ENCODE measurements around the gene TMCO4. TPM values are rescaled to one million over a fixed set of nuclear protein-coding genes. Genes with fewer than 3 reads are reported as not detected.
"Not testable (repeated sequence)": the region's sequence is repeated elsewhere in the genome, so short reads cannot be mapped to it uniquely, and the experiment has no call there.

TMCO4 gene
- total and polyA plus RNA-seq, 5 experiments from 2014 or later = 7.7 to 17.5 (median 15.3) TPM

GRCh38 chr1:19790061-19790975, 9.4 kb downstream of the TMCO4 start:
- Mint-ChIP-seq H3K4me1 (peaks cover 19 to 27% (median 23%) of the 10 kb centered on the region in 4 donors), H3K36me3 (peaks cover 16 to 71% (median 37%) of the 10 kb centered on the region in 3 donors)
- ATAC-seq, POLR2A ChIA-PET, DNase-seq, H3K27ac Mint-ChIP-seq, H3K4me3 Mint-ChIP-seq, H3K9me3 Mint-ChIP-seq, H3K27me3 Mint-ChIP-seq: not testable (repeated sequence)

GRCh38 chr1:19786988-19787423, 12.7 kb downstream of the TMCO4 start:
- Mint-ChIP-seq H3K4me1 (peaks cover 11 to 14% (median 12%) of the 10 kb centered on the region in 4 donors), H3K27ac (peak overlapping the region in 1 of 10 donors; percentile 41), H3K4me3 (no peak overlapping the region), H3K9me3 (no peaks in the 10 kb centered on the region), H3K27me3 (no peaks in the 10 kb centered on the region), H3K36me3 (peaks cover 11 to 73% (median 26%) of the 10 kb centered on the region in 3 donors)
- DNase-seq (no peak), ATAC-seq (no peak)
- POLR2A ChIA-PET = no interaction called here

DNA sequence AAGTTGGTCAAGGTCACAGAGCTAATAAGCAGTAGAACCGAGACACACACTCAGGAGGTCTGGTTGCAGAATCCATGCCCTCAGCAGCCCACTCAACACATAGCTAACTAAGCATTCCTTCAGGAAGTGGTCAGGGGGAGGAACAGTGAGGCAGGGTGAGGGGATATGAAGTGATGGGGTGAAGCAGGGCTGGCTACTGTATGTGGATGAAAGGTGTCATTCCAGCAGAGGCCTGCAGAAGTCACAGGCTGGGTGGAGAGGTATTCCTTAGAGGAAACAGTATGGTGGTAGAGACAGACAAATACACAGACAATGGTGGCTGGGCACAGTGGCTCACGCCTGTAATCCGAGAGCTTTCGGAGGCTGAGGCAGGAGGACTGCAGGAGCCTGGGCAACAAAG, 14.1 kb downstream of the TMCO4 start:
- H3K27ac Mint-ChIP-seq = peak overlapping the region in 3 of 10 donors; percentile 36 to 84 (median 63)
- ATAC-seq (no peak), DNase-seq (no peak)
- no peaks in the 10 kb centered on the region for H3K27me3 Mint-ChIP-seq
- H3K4me3 Mint-ChIP-seq = no peak overlapping the region
- peaks cover 7 to 11% (median 7%) of the 10 kb centered on the region in 4 donors for H3K4me1 Mint-ChIP-seq
- H3K9me3 Mint-ChIP-seq = no peaks in the 10 kb centered on the region
- peaks cover 9 to 79% (median 16%) of the 10 kb centered on the region in 3 donors for H3K36me3 Mint-ChIP-seq
- POLR2A ChIA-PET = no interaction called here

DNA sequence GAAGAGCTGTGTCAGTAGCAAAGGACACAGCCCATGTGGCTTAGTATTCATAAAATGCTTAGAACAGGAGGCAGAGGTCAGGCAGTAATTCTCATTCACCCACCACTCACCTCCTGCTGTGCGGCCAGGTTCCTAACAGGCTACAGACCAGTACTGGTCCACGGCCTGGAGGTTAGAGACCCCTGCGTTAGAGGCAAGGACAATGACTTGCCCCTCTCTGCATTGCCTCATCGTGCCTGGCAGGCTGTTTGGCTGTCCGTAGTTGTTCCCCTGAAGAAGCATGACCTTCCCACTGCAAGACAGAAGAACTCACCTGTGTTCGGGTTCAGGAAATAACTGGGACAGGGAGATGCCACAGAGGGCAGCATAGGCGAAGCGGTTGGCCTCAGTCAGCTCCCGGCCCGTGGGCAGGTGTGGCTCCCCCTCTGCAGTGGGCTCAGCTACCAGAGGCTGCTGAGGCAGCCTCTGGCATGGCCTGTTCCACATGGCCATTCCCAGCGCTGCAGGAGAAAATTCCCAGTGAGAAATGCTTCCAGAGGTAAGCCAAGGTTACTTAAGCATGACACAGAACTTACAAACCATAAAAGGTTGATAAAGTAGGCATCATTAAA, 19.3 kb downstream of the TMCO4 start:
- Mint-ChIP-seq H3K4me1 (peaks cover 0 to 2% (median 0%) of the 10 kb centered on the region in 4 donors), H3K27me3 (no peaks in the 10 kb centered on the region), H3K9me3 (peaks cover 0 to 3% (median 0%) of the 10 kb centered on the region in 9 donors), H3K36me3 (peaks cover 12 to 83% (median 33%) of the 10 kb centered on the region in 3 donors), H3K4me3 (no peak overlapping the region), H3K27ac (peak overlapping the region in 1 of 10 donors; percentile 45)
- DNase-seq (no peak), ATAC-seq (no peak)
- POLR2A ChIA-PET = no interaction called here

DNA sequence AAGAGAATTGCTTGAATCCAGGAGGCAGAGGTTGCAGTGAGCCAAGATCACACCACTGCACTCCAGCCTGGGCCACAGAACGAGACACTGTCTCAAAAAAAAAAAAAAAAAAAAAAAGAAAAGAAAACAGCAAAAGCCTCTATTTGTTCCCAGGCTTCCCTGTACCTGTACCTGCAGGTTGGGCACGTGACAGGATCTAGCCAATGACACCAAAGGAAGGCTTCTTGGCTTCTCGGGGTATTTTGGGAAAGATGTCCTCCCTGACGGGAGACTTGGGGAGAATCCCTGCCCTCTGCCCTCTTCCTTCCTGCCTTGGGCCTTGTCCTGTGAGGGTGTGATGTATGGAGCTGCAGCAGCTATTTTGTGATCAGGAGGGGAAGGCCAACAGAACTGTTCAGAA, 22.8 kb downstream of the TMCO4 start:
- Mint-ChIP-seq H3K9me3 (peaks cover 0 to 3% (median 0%) of the 10 kb centered on the region in 9 donors), H3K4me1 (peaks cover 0 to 2% (median 0%) of the 10 kb centered on the region in 4 donors), H3K27me3 (no peaks in the 10 kb centered on the region), H3K27ac (no peak overlapping the region), H3K36me3 (peaks cover 10 to 76% (median 34%) of the 10 kb centered on the region in 3 donors), H3K4me3 (no peak overlapping the region)
- DNase-seq (no peak), ATAC-seq (no peak)
- POLR2A ChIA-PET = no interaction called here

DNA sequence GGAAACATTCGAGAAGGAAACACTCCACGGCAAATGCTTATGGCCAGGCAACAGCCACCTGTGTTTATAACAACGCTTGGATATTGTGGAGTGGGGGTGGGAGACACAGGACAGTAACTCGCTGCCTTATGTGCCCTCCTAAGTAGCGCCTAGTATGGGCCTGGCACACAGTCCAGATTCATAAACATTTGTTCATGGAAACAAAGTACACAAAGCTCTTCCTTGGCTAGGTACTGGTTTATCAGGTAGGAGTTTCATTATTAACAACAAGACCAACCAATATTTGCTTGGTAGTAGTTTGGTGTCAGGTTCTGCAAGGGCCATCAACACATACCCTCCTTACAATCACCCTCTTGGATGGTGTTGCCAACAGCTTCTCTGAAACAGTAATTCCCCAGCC, 23.4 kb downstream of the TMCO4 start:
- Mint-ChIP-seq H3K4me1 (peaks cover 0 to 2% (median 0%) of the 10 kb centered on the region in 4 donors), H3K9me3 (peaks cover 0 to 3% (median 0%) of the 10 kb centered on the region in 9 donors), H3K36me3 (peaks cover 10 to 77% (median 36%) of the 10 kb centered on the region in 3 donors), H3K27me3 (no peaks in the 10 kb centered on the region), H3K4me3 (no peak overlapping the region), H3K27ac (peak overlapping the region in 1 of 10 donors; percentile 11)
- POLR2A ChIA-PET = interaction anchor here (0.6 kb wide), 1 partner anchor 25 kb away, joined by 5 read pairs; no protein-coding TSS in a partner anchor
- ATAC-seq (no peak), DNase-seq (no peak)

DNA sequence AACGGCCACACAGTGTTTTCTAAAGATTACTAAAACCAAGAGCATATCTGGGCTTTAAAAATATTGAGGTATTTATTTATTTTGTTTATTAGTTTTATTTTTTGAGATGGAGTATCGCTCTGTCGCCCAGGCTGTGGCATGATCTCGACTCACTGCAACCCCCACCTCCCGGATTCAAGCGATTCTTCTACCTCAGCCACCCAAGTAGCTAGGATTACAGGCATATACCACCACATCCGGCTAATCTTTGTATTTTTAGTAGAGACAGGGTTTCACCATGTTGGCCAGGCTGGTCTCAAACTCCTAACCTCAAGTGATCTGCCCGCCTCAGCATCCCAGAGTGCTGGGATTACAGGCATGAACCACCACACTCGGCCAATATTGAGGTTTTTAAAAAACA, 23.9 kb downstream of the TMCO4 start:
- Mint-ChIP-seq H3K36me3 (peaks cover 10 to 77% (median 36%) of the 10 kb centered on the region in 3 donors), H3K9me3 (peaks cover 0 to 3% (median 0%) of the 10 kb centered on the region in 9 donors), H3K27ac (peak overlapping the region in 1 of 10 donors; percentile 24), H3K4me1 (peaks cover 0 to 2% (median 0%) of the 10 kb centered on the region in 4 donors), H3K27me3 (no peaks in the 10 kb centered on the region), H3K4me3 (no peak overlapping the region)
- POLR2A ChIA-PET = interaction anchor here (0.6 kb wide), 1 partner anchor 25 kb away, joined by 5 read pairs; no protein-coding TSS in a partner anchor
- no peak for DNase-seq
- no peak for ATAC-seq

GRCh38 chr1:19775317-19775716, 24.4 kb downstream of the TMCO4 start:
- Mint-ChIP-seq H3K9me3 (peaks cover 0 to 3% (median 0%) of the 10 kb centered on the region in 9 donors), H3K4me1 (peaks cover 0 to 2% (median 0%) of the 10 kb centered on the region in 4 donors), H3K27me3 (no peaks in the 10 kb centered on the region), H3K4me3 (no peak overlapping the region), H3K36me3 (peaks cover 10 to 77% (median 36%) of the 10 kb centered on the region in 3 donors), H3K27ac (no peak overlapping the region)
- POLR2A ChIA-PET = no interaction called here
- ATAC-seq (no peak), DNase-seq (no peak)

GRCh38 chr1:19774180-19774785, 25.4 kb downstream of the TMCO4 start:
- H3K27ac Mint-ChIP-seq = peak overlapping the region in 1 of 10 donors; percentile 39
- H3K4me1 Mint-ChIP-seq = peaks cover 0 to 2% (median 0%) of the 10 kb centered on the region in 4 donors
- ATAC-seq = no peak
- H3K27me3 Mint-ChIP-seq = no peaks in the 10 kb centered on the region
- no peak overlapping the region for H3K4me3 Mint-ChIP-seq
- DNase-seq = no peak
- peaks cover 0 to 3% (median 0%) of the 10 kb centered on the region in 9 donors for H3K9me3 Mint-ChIP-seq
- POLR2A ChIA-PET = no interaction called here
- H3K36me3 Mint-ChIP-seq = peaks cover 7 to 72% (median 29%) of the 10 kb centered on the region in 3 donors

GRCh38 chr1:19773485-19773884, 26.2 kb downstream of the TMCO4 start:
- Mint-ChIP-seq H3K4me1 (no peaks in the 10 kb centered on the region), H3K9me3 (peaks cover 0 to 3% (median 0%) of the 10 kb centered on the region in 9 donors)

GRCh38 chr1:19772053-19772452, 27.7 kb downstream of the TMCO4 start:
- DNase-seq = no peak
- H3K4me3 Mint-ChIP-seq = no peak overlapping the region
- no peaks in the 10 kb centered on the region for H3K4me1 Mint-ChIP-seq
- no peaks in the 10 kb centered on the region for H3K27me3 Mint-ChIP-seq
- peaks cover 0 to 64% (median 11%) of the 10 kb centered on the region in 3 donors for H3K36me3 Mint-ChIP-seq
- H3K9me3 Mint-ChIP-seq = no peaks in the 10 kb centered on the region
- ATAC-seq = no peak
- H3K27ac Mint-ChIP-seq = peak overlapping the region in 1 of 10 donors; percentile 32
- POLR2A ChIA-PET = no interaction called here

More at GRCh38 chr1:19773485-19773884, 26.2 kb downstream of the TMCO4 start:
- H3K4me3 Mint-ChIP-seq = no peak overlapping the region
- POLR2A ChIA-PET = no interaction called here
- no peaks in the 10 kb centered on the region for H3K27me3 Mint-ChIP-seq
- DNase-seq (no peak), ATAC-seq (no peak)
- H3K36me3 Mint-ChIP-seq = peaks cover 4 to 64% (median 21%) of the 10 kb centered on the region in 3 donors
- H3K27ac Mint-ChIP-seq = no peak overlapping the region

DNA sequence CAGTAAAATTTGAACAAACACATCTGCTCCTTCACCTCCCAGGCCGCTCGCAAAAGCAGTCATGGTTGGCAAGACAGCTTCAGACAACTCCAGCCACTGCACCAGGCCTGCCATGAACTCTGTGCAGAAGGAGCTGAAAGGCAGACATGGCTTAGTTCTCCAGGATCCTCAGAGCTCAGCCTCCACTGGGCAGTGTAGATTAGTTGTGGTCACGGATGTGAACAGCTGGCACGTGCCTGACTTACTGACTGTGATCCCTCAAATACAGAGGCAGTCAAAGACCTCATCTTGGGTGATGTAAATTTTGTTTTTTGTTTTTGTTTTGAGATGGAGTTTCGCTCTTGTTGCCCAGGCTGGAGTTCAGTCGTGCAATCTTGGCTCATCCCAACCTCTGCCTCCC, 28.4 kb downstream of the TMCO4 start:
- H3K27me3 Mint-ChIP-seq = no peaks in the 10 kb centered on the region
- peaks cover 0 to 64% (median 6%) of the 10 kb centered on the region in 3 donors for H3K36me3 Mint-ChIP-seq
- no peak for DNase-seq
- H3K27ac Mint-ChIP-seq = no peak overlapping the region
- H3K9me3 Mint-ChIP-seq = no peaks in the 10 kb centered on the region
- no peaks in the 10 kb centered on the region for H3K4me1 Mint-ChIP-seq
- POLR2A ChIA-PET = no interaction called here
- no peak overlapping the region for H3K4me3 Mint-ChIP-seq
- ATAC-seq = no peak

Data from naive thymus-derived CD8-positive, alpha-beta T cell (primary cell).